ENCODE results near the gene ZNF524. TPM values are rescaled to one million over a fixed set of nuclear protein-coding genes. Genes with fewer than 3 reads are reported as not detected.

The ZNF524 gene
- total and polyA plus RNA-seq, 7 experiments from 2014 or later, result 13.3 to 50.5 (median 29.4) TPM

- POLR2A ChIA-PET, result interaction anchor here (1.0 to 9.5 kb wide), 9 partner anchors 7 to 1502 kb away, joined by 3 to 154 read pairs (median 4); partner anchors contain the start of genes CCDC106, FIZ1, U2AF2 and ZNF524
- DNase-seq, result peak in 7 of 9 donors; percentile 36 to 66 (median 54)
- Mint-ChIP-seq H3K27ac (peak overlapping the region; percentile 25 to 100 (median 86)), H3K9me3 (peaks cover 0 to 8% (median 2%) of the 10 kb centered on the region in 11 donors), H3K36me3 (peaks cover 5 to 33% (median 18%) of the 10 kb centered on the region in 5 donors), H3K4me1 (peaks cover 49 to 81% (median 67%) of the 10 kb centered on the region in 7 donors), H3K4me3 (peak overlapping the region; percentile 44 to 80 (median 60)), H3K27me3 (no peaks in the 10 kb centered on the region)
- CTCF ChIA-PET, result interaction anchor here (0.6 to 1.4 kb wide), 5 partner anchors 10 to 487 kb away, joined by 3 to 4 read pairs (median 3); no protein-coding TSS in a partner anchor
- intact Hi-C loops (cut with micrococcal nuclease), result loop anchor here in 1 of 2 donors (5.0 to 10.0 kb wide), 2 partner anchors 254 to 302 kb away; partner anchors contain the start of genes KMT5C, RPL28 and TMEM238
- Histone ChIP-seq H3K27ac (ENCODE audit: low read depth, low read length) (peak overlapping the region; percentile 4), H3K27me3 (ENCODE audit: control insufficient read depth in 2 of 2, insufficient read depth in 2 of 2, low read length in 2 of 2) (no peaks in the 10 kb centered on the region), H3K36me3 (ENCODE audit: control insufficient read depth in 2 of 3, insufficient read depth in 3 of 3, low read length in 3 of 3) (peaks cover 0 to 6% (median 0%) of the 10 kb centered on the region in 3 experiments), H3K9me3 (ENCODE audit: control insufficient read depth in 2 of 3, low read length in 3 of 3) (no peaks in the 10 kb centered on the region), H3K4me1 (ENCODE audit: control insufficient read depth in 2 of 2, insufficient read depth in 2 of 2, low read length in 2 of 2) (peaks cover 33 to 36% of the 10 kb centered on the region in 2 donors), H3K4me3 (ENCODE audit: low read length) (no peak overlapping the region)
- peak; percentile 32 for ATAC-seq
Measured at GRCh38 chr19:55638864-55639359, 38.8 kb downstream of the ZNF524 start.

- H3K4me3 ChIP-seq (ENCODE audit: low read length), result peak overlapping the region; percentile 57
- POLR2A ChIA-PET, result interaction anchor here (0.7 to 9.5 kb wide), 10 partner anchors 6 to 1503 kb away, joined by 3 to 154 read pairs (median 5); partner anchors contain the start of genes CCDC106, FIZ1, U2AF2 and ZNF524
- ATAC-seq, result peak; percentile 62
Measured at GRCh38 chr19:55640043-55640576, 40.0 kb downstream of the ZNF524 start.

GRCh38 chr19:55640577-55641425, 40.7 kb downstream of the ZNF524 start, which contains the start of gene ZNF580:
ZNF580 (plus strand) TSS chr19:55641002; CDS start chr19:55642509, 1,507 bp downstream.
- POLR2A ChIA-PET, result interaction anchor here (1.0 to 9.5 kb wide), 6 partner anchors 5 to 165 kb away, joined by 5 to 154 read pairs (median 11); partner anchors contain the start of genes CCDC106, FIZ1, U2AF2 and ZNF524
- peaks cover 0 to 31% (median 14%) of the 10 kb centered on the region in 5 donors for H3K36me3 Mint-ChIP-seq
- no peaks in the 10 kb centered on the region for H3K27me3 ChIP-seq (ENCODE audit: control insufficient read depth in 2 of 2, insufficient read depth in 2 of 2, low read length in 2 of 2)
- CTCF ChIA-PET, result interaction anchor here (0.9 to 1.5 kb wide), 4 partner anchors 9 to 162 kb away, joined by 3 to 5 read pairs (median 4); partner anchors contain the start of genes U2AF2 and ZNF865
- peak within 1 kb of the TSS; percentile 83 to 100 (median 91) for H3K27ac Mint-ChIP-seq
- peak within 1 kb of the TSS; percentile 80 for H3K27ac ChIP-seq (ENCODE audit: low read depth, low read length)
- no peaks in the 10 kb centered on the region for H3K9me3 ChIP-seq (ENCODE audit: control insufficient read depth in 2 of 3, low read length in 3 of 3)
- H3K27me3 Mint-ChIP-seq, result no peaks in the 10 kb centered on the region
- peak within 1 kb of the TSS; percentile 80 for H3K4me3 ChIP-seq (ENCODE audit: low read length)
- intact Hi-C loops (cut with micrococcal nuclease), result loop anchor here (1.0 to 2.0 kb wide), 3 partner anchors 8 to 382 kb away; partner anchors contain the start of genes FIZ1 (in 1 of the 2) and PPP6R1 (in 1 of the 2)
- peaks cover 38 to 82% (median 68%) of the 10 kb centered on the region in 7 donors for H3K4me1 Mint-ChIP-seq
- H3K36me3 ChIP-seq (ENCODE audit: control insufficient read depth in 2 of 3, insufficient read depth in 3 of 3, low read length in 3 of 3), result peaks cover 0 to 14% (median 0%) of the 10 kb centered on the region in 3 experiments
- peaks cover 35 to 38% of the 10 kb centered on the region in 2 donors for H3K4me1 ChIP-seq (ENCODE audit: control insufficient read depth in 2 of 2, insufficient read depth in 2 of 2, low read length in 2 of 2)
- peak; percentile 39 for ATAC-seq
- H3K4me3 Mint-ChIP-seq, result peak within 1 kb of the TSS; percentile 83 to 97 (median 93)
- DNase-seq, result peak; percentile 33 to 79 (median 46)
- peaks cover 0 to 4% (median 0%) of the 10 kb centered on the region in 11 donors for H3K9me3 Mint-ChIP-seq

More at GRCh38 chr19:55640043-55640576, 40.0 kb downstream of the ZNF524 start:
- H3K9me3 Mint-ChIP-seq, result peaks cover 0 to 8% (median 0%) of the 10 kb centered on the region in 11 donors
- H3K4me1 Mint-ChIP-seq, result peaks cover 44 to 82% (median 70%) of the 10 kb centered on the region in 7 donors
- H3K4me1 ChIP-seq (ENCODE audit: control insufficient read depth in 2 of 2, insufficient read depth in 2 of 2, low read length in 2 of 2), result peaks cover 41 to 43% of the 10 kb centered on the region in 2 donors
- no peaks in the 10 kb centered on the region for H3K9me3 ChIP-seq (ENCODE audit: control insufficient read depth in 2 of 3, low read length in 3 of 3)
- CTCF ChIA-PET, result interaction anchor here (0.9 to 1.5 kb wide), 6 partner anchors 8 to 161 kb away, joined by 3 to 5 read pairs (median 4); partner anchors contain the start of genes U2AF2 and ZNF865
- DNase-seq, result peak; percentile 62 to 82 (median 74)
- H3K27me3 Mint-ChIP-seq, result no peaks in the 10 kb centered on the region
- intact Hi-C loops (cut with micrococcal nuclease), result loop anchor here (1.0 to 2.0 kb wide), 2 partner anchors 8 to 381 kb away; partner anchors contain the start of gene PPP6R1 (in 1 of the 2)
- H3K27me3 ChIP-seq (ENCODE audit: control insufficient read depth in 2 of 2, insufficient read depth in 2 of 2, low read length in 2 of 2), result no peaks in the 10 kb centered on the region
- H3K27ac ChIP-seq (ENCODE audit: low read depth, low read length), result peak overlapping the region; percentile 80
- H3K27ac Mint-ChIP-seq, result peak overlapping the region; percentile 75 to 100 (median 86)
- peak overlapping the region; percentile 64 to 97 (median 78) for H3K4me3 Mint-ChIP-seq
- peaks cover 0 to 11% (median 0%) of the 10 kb centered on the region in 3 experiments for H3K36me3 ChIP-seq (ENCODE audit: control insufficient read depth in 2 of 3, insufficient read depth in 3 of 3, low read length in 3 of 3)
- H3K36me3 Mint-ChIP-seq, result peaks cover under 1 to 29% (median 14%) of the 10 kb centered on the region in 5 donors

GRCh38 chr19:55641426-55642152, 41.5 kb downstream of the ZNF524 start:
- Mint-ChIP-seq H3K9me3 (peaks cover 0 to 3% (median 0%) of the 10 kb centered on the region in 11 donors), H3K36me3 (peaks cover 0 to 23% (median 14%) of the 10 kb centered on the region in 5 donors), H3K27ac (peak overlapping the region; percentile 81 to 95 (median 91)), H3K27me3 (no peaks in the 10 kb centered on the region), H3K4me1 (peaks cover 30 to 74% (median 60%) of the 10 kb centered on the region in 7 donors), H3K4me3 (peak overlapping the region; percentile 83 to 97 (median 93))
- CTCF ChIA-PET, result interaction anchor here (0.6 to 1.6 kb wide), 3 partner anchors 15 to 382 kb away, joined by 4 to 6 read pairs (median 5); no protein-coding TSS in a partner anchor
- H3K27me3 ChIP-seq (ENCODE audit: control insufficient read depth in 2 of 2, insufficient read depth in 2 of 2, low read length in 2 of 2), result no peaks in the 10 kb centered on the region
- H3K4me1 ChIP-seq (ENCODE audit: control insufficient read depth in 2 of 2, insufficient read depth in 2 of 2, low read length in 2 of 2), result peaks cover 27 to 30% of the 10 kb centered on the region in 2 donors
- H3K4me3 ChIP-seq (ENCODE audit: low read length), result peak overlapping the region; percentile 80
- H3K9me3 ChIP-seq (ENCODE audit: control insufficient read depth in 2 of 3, low read length in 3 of 3), result no peaks in the 10 kb centered on the region
- peak in 7 of 9 donors; percentile 22 to 48 (median 41) for DNase-seq
- intact Hi-C loops (cut with micrococcal nuclease), result loop anchor here (1.0 to 2.0 kb wide), 3 partner anchors 42 to 383 kb away; partner anchors contain the start of genes FIZ1 (in 1 of the 2), PPP6R1 (in 1 of the 2) and ZNF579 (in 1 of the 2)
- POLR2A ChIA-PET, result interaction anchor here (0.6 to 9.2 kb wide), 13 partner anchors 6 to 385 kb away, joined by 3 to 154 read pairs (median 8); partner anchors contain the start of genes FIZ1, U2AF2, ZNF524 and ZNF784
- ATAC-seq, result no peak
- peak overlapping the region; percentile 80 for H3K27ac ChIP-seq (ENCODE audit: low read depth, low read length)
- H3K36me3 ChIP-seq (ENCODE audit: control insufficient read depth in 2 of 3, insufficient read depth in 3 of 3, low read length in 3 of 3), result peaks cover 0 to 14% (median 0%) of the 10 kb centered on the region in 3 experiments

Data from naive thymus-derived CD4-positive, alpha-beta T cell (primary cell).